Amniotic stem cell (primary cell): ENCODE data around the gene SLC38A9.

Experiments used
- DNase-seq: peaks from one replicate; lab custom pipeline; 2025; lab: John Stamatoyannopoulos, UW

Gene SLC38A9

GRCh38 chr5:55649963-55650362, 62.2 kb downstream of the SLC38A9 start:
- DNase-seq, result no peak

- no peak for DNase-seq
Observed at GRCh38 chr5:55645304-55645703, 66.8 kb downstream of the SLC38A9 start.

GRCh38 chr5:55638455-55638854, 73.7 kb downstream of the SLC38A9 start:
- no peak for DNase-seq

- DNase-seq, result no peak
Observed at GRCh38 chr5:55638051-55638450, 74.1 kb downstream of the SLC38A9 start.

- no peak for DNase-seq
Observed at GRCh38 chr5:55636683-55637082, 75.4 kb downstream of the SLC38A9 start.

- DNase-seq, result no peak
Observed at GRCh38 chr5:55636177-55636576, 75.9 kb downstream of the SLC38A9 start.

- no peak for DNase-seq
Observed at GRCh38 chr5:55634866-55635265, 77.3 kb downstream of the SLC38A9 start.

- no peak for DNase-seq
Observed at GRCh38 chr5:55634209-55634805, 77.8 kb downstream of the SLC38A9 start.

GRCh38 chr5:55633574-55634208, 78.4 kb downstream of the SLC38A9 start:
- no peak for DNase-seq

GRCh38 chr5:55629815-55630214, 82.3 kb downstream of the SLC38A9 start:
- no peak for DNase-seq

GRCh38 chr5:55626790-55627189, 85.3 kb downstream of the SLC38A9 start:
- DNase-seq, result no peak

- no peak for DNase-seq
Observed at GRCh38 chr5:55625913-55626312, 86.2 kb downstream of the SLC38A9 start.

GRCh38 chr5:55625589-55625909, 86.6 kb downstream of the SLC38A9 start:
- DNase-seq, result no peak

GRCh38 chr5:55624841-55625588, 87.1 kb downstream of the SLC38A9 start:
- no peak for DNase-seq

- no peak for DNase-seq
Observed at GRCh38 chr5:55623789-55624188, 88.3 kb downstream of the SLC38A9 start.

GRCh38 chr5:55622460-55622859, 89.7 kb downstream of the SLC38A9 start:
- no peak for DNase-seq

GRCh38 chr5:55621229-55621628, 90.9 kb downstream of the SLC38A9 start:
- DNase-seq, result no peak

- DNase-seq, result no peak
Observed at GRCh38 chr5:55620766-55621160, 91.4 kb downstream of the SLC38A9 start.

GRCh38 chr5:55620009-55620765, 91.9 kb downstream of the SLC38A9 start:
- DNase-seq, result no peak

GRCh38 chr5:55618318-55618717, 93.8 kb downstream of the SLC38A9 start:
- DNase-seq, result no peak

GRCh38 chr5:55613112-55613868, 98.8 kb downstream of the SLC38A9 start:
- DNase-seq, result no peak

- DNase-seq, result no peak
Observed at GRCh38 chr5:55610542-55610941, 101.6 kb downstream of the SLC38A9 start.
